SK-N-SH treated with all-trans-retinoic acid at 6 μM for 48 hours (cell line): ENCODE measurements around the gene FYCO1.

Experiments used
- ARNTL ChIP-seq: fragments of 450-650 bp; formaldehyde crosslinking; IDR thresholded peaks from 2 replicates; pipeline ENCODE4 v1.5.0; 2020; ENCODE audit warnings: low read depth, mild to moderate bottlenecking, moderate library complexity, borderline replicate concordance
- CREB5 ChIP-seq: fragments of 250-450 bp; sonication (Bioruptor Pico); IDR thresholded peaks from 2 replicates; pipeline ENCODE4 v1.5.1; 2020; ENCODE audit warnings: low read depth, mild to moderate bottlenecking, moderate library complexity
- CSDC2 ChIP-seq: fragments of 250-450 bp; sonication (Bioruptor Pico); IDR thresholded peaks from 2 replicates; pipeline ENCODE4 v1.5.0; 2020; ENCODE audit warnings: mild to moderate bottlenecking, moderate library complexity
- ISL1 ChIP-seq: fragments of 250-450 bp; sonication (Bioruptor Pico); IDR thresholded peaks from 2 replicates; pipeline ENCODE4 v2.1.2; 2022; ENCODE audit warnings: mild to moderate bottlenecking, moderate library complexity
- RARB ChIP-seq: fragments of 250-450 bp; sonication (Bioruptor Pico); IDR thresholded peaks from 2 replicates; pipeline ENCODE4 v1.8.0; 2021; ENCODE audit warnings: mild to moderate bottlenecking, moderate library complexity
- SNAI2 ChIP-seq: fragments of 250-450 bp; sonication (Bioruptor Pico); IDR thresholded peaks from 2 replicates; pipeline ENCODE4 v1.5.0; 2020; ENCODE audit warnings: mild to moderate bottlenecking, moderate library complexity
- ZFP3 ChIP-seq: fragments of 250-450 bp; sonication (Bioruptor Pico); IDR thresholded peaks from 2 replicates; pipeline ENCODE4 v1.5.0; 2020; ENCODE audit warnings: mild to moderate bottlenecking, moderate library complexity
- ZFP30 ChIP-seq: fragments of 450-650 bp; formaldehyde crosslinking; IDR thresholded peaks from 2 replicates; pipeline ENCODE4 v1.5.0; 2022; ENCODE audit warnings: mild to moderate bottlenecking, moderate library complexity
- ZNF8 ChIP-seq: fragments of 450-650 bp; formaldehyde crosslinking; IDR thresholded peaks from 2 replicates; pipeline ENCODE4 v1.5.0; 2020; ENCODE audit warnings: mild to moderate bottlenecking, moderate library complexity
- TF ChIP-seq, protein P1 (sequence below): fragments of 250-450 bp; sonication (Bioruptor Pico); IDR thresholded peaks from 2 replicates; pipeline ENCODE4 v1.8.0; 2020; ENCODE audit warnings: mild to moderate bottlenecking, moderate library complexity, borderline replicate concordance

- TF ChIP-seq ZFP3 (CRISPR knock-in tag) = no peak
- TF ChIP-seq ARNTL = no peak
- TF ChIP-seq ISL1 (CRISPR knock-in tag) = no peak
- TF ChIP-seq, protein P1, sequence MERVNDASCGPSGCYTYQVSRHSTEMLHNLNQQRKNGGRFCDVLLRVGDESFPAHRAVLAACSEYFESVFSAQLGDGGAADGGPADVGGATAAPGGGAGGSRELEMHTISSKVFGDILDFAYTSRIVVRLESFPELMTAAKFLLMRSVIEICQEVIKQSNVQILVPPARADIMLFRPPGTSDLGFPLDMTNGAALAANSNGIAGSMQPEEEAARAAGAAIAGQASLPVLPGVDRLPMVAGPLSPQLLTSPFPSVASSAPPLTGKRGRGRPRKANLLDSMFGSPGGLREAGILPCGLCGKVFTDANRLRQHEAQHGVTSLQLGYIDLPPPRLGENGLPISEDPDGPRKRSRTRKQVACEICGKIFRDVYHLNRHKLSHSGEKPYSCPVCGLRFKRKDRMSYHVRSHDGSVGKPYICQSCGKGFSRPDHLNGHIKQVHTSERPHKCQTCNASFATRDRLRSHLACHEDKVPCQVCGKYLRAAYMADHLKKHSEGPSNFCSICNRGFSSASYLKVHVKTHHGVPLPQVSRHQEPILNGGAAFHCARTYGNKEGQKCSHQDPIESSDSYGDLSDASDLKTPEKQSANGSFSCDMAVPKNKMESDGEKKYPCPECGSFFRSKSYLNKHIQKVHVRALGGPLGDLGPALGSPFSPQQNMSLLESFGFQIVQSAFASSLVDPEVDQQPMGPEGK (CRISPR knock-in tag) = no peak
- no peak for TF ChIP-seq SNAI2 (CRISPR knock-in tag)
- TF ChIP-seq ZFP30 = no peak
- no peak for TF ChIP-seq RARB (CRISPR knock-in tag)
- no peak for TF ChIP-seq CREB5
- TF ChIP-seq CSDC2 = no peak
- no peak for TF ChIP-seq ZNF8
These were observed 38.0 kb downstream of the FYCO1 start for GRCh38 chr3:45957586-45957985.
